GM23338 (cell line): ENCODE measurements around the gene MGLL.

Experiments
- EZH2 ChIP-seq: fragments of 200-600 bp; sonication (generic); IDR thresholded peaks from one replicate; pipeline ENCODE4 v1.8.0; 2017; ENCODE audit warnings: antibody characterized with exemption, mild to moderate bottlenecking, low read depth; ENCODE audit not compliant: unreplicated experiment
- EZH2phosphoT487 ChIP-seq: fragments of 200-600 bp; sonication (generic); IDR thresholded peaks from one replicate; pipeline ENCODE4 v1.8.1; 2018; ENCODE audit warnings: antibody characterized with exemption; ENCODE audit not compliant: unreplicated experiment
- POLR2AphosphoS5 ChIP-seq: IDR thresholded peaks from 2 replicates; pipeline ENCODE4 v1.6.1; 2016; ENCODE audit warnings: antibody characterized with exemption, low read depth
- TF ChIP-seq, protein P1 (sequence below), 2 experiments: fragments of 200-600 bp in 1 of 2; sonication (generic) in 1 of 2; conservative IDR thresholded peaks; 2 replicates each; pipeline versions ENCODE4 v1.5.1 to v1.6.1; 2016 to 2017; ENCODE audit warnings: antibody characterized with exemption in 2 of 2, low read depth in 2 of 2, mild to moderate bottlenecking in 2 of 2, moderate library complexity in 1 of 2

- TF ChIP-seq, protein P1, sequence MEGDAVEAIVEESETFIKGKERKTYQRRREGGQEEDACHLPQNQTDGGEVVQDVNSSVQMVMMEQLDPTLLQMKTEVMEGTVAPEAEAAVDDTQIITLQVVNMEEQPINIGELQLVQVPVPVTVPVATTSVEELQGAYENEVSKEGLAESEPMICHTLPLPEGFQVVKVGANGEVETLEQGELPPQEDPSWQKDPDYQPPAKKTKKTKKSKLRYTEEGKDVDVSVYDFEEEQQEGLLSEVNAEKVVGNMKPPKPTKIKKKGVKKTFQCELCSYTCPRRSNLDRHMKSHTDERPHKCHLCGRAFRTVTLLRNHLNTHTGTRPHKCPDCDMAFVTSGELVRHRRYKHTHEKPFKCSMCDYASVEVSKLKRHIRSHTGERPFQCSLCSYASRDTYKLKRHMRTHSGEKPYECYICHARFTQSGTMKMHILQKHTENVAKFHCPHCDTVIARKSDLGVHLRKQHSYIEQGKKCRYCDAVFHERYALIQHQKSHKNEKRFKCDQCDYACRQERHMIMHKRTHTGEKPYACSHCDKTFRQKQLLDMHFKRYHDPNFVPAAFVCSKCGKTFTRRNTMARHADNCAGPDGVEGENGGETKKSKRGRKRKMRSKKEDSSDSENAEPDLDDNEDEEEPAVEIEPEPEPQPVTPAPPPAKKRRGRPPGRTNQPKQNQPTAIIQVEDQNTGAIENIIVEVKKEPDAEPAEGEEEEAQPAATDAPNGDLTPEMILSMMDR (conservative IDR thresholded peaks at IDR 0.05; ENCODE audit: low read depth in 2 of 2): no peak
- TF ChIP-seq POLR2AphosphoS5 (no peak), EZH2phosphoT487 (no peak), EZH2 (no peak)
Measured at GRCh38 chr3:127734754-127735473, 87.4 kb downstream of the MGLL start.
